HepG2 (cell line): ENCODE measurements around the gene STARD10. TPM values are rescaled to one million over a fixed set of nuclear protein-coding genes. Genes with fewer than 3 reads are reported as not detected.

Source experiments
- ATAC-seq: fragments of 200-7000 bp; cut with Tn5 transposase; 3 replicates; pipeline ENCODE4 v1.9.1; 2020; ENCODE audit warnings: mild to moderate bottlenecking, moderate library complexity
- BruUV-seq: library from RNA; stranded (reverse); fragments of 400-500 nt; replicated peaks from 2 replicates; lab custom pipeline; 2021; lab: Mats Ljungman, UMichigan
- CTCF ChIA-PET: fragments of 300-600 bp; formaldehyde crosslinking; extraction: SDS; loops from one replicate; lab custom pipeline; 2021; ENCODE audit warnings: low total read pairs, inconsistent platforms, low intra/inter-chr PET ratio; lab: Yijun Ruan, JAX
- POLR2A ChIA-PET: fragments of 350-600 bp; sonication (Branson Sonifier 250); formaldehyde crosslinking; loops from one replicate; lab custom pipeline; 2020; ENCODE audit warnings: antibody characterized with exemption, inconsistent platforms; lab: Yijun Ruan, JAX
- DNase-seq: peaks from one replicate; pipeline ENCODE4 v3.0.0-alpha.2; 2015; ENCODE audit warnings: low spot score
- FAIRE-seq: peaks from 3 replicates; lab custom pipeline; 2011; peaks lifted over from hg19 to GRCh38; lab: Jason Lieb, UNC
- H2AFZ ChIP-seq: one replicate; pipeline ENCODE4 v1.6.1; 2011; ENCODE audit warnings: low read length, inconsistent platforms
- H3K27ac ChIP-seq: fragments of 300-600 bp; 3 replicates; pipeline ENCODE4 v1.8.0; 2011; ENCODE audit warnings: mixed run types, mild to moderate bottlenecking, mixed read lengths, low read length, inconsistent platforms; ENCODE audit not compliant: insufficient read depth; ENCODE audit errors: extremely low read length
- H3K27me3 ChIP-seq, 2 experiments: fragments of 200-600 bp in 1 of 2; 2 replicates in 1 of 2; 3 replicates in 1 of 2; pipeline versions ENCODE4 v1.6.0 to v1.8.0; 2011; ENCODE audit warnings: low read length in 2 of 2, mild to moderate bottlenecking in 2 of 2, moderate library complexity in 2 of 2, inconsistent platforms in 1 of 2; ENCODE audit not compliant: insufficient read depth in 2 of 2, control insufficient read depth in 1 of 2
- H3K36me3 ChIP-seq, 2 experiments: fragments of 200-600 bp in 1 of 2; replicated peaks in 1 of 2; 2 replicates in 1 of 2; 3 replicates in 1 of 2; pipeline versions ENCODE4 v1.5.1 to v1.8.0; 2011; ENCODE audit warnings: low read length in 2 of 2, inconsistent platforms in 1 of 2; ENCODE audit not compliant: insufficient read depth in 2 of 2, control insufficient read depth in 1 of 2
- H3K4me1 ChIP-seq: 2 replicates; pipeline ENCODE4 v1.5.1; 2012; ENCODE audit warnings: low read length, inconsistent platforms; ENCODE audit not compliant: insufficient read depth
- H3K4me2 ChIP-seq: 2 replicates; pipeline ENCODE4 v1.6.0; 2011; ENCODE audit warnings: low read depth, low read length, inconsistent platforms
- H3K4me3 ChIP-seq, 3 experiments: fragments of 200-600 bp in 1 of 3; sonication (generic), shearing (Covaris generic) in 1 of 3; replicated peaks in 1 of 3; 2 replicates each; pipeline ENCODE4 v1.5.1; 2011 to 2016; ENCODE audit warnings: low read length in 3 of 3, inconsistent platforms in 2 of 3, low read depth in 2 of 3, mild to moderate bottlenecking in 2 of 3, control low read depth in 1 of 3, mixed read lengths in 1 of 3; ENCODE audit not compliant: insufficient read depth in 1 of 3
- H3K79me2 ChIP-seq: one replicate; pipeline ENCODE4 v1.6.1; 2011; ENCODE audit warnings: low read length, inconsistent platforms; ENCODE audit not compliant: insufficient read depth
- H3K9ac ChIP-seq: 2 replicates; pipeline ENCODE4 v1.6.0; 2011; ENCODE audit warnings: mild to moderate bottlenecking, low read depth, low read length, inconsistent platforms; ENCODE audit not compliant: insufficient read depth
- H3K9me3 ChIP-seq: 2 replicates; pipeline ENCODE4 v1.5.1; 2012; ENCODE audit warnings: mild to moderate bottlenecking, low read length
- H4K20me1 ChIP-seq: 2 replicates; pipeline ENCODE4 v1.6.0; 2011; ENCODE audit warnings: inconsistent platforms, mild to moderate bottlenecking, low read length, moderate library complexity; ENCODE audit not compliant: insufficient read depth
- ATF3 ChIP-seq: sonication (generic); formaldehyde crosslinking; IDR thresholded peaks from 2 replicates; pipeline ENCODE4 v1.4.0; 2020; ENCODE audit warnings: missing genetic modification reagents
- GPBP1L1 ChIP-seq: sonication (generic); formaldehyde crosslinking; IDR thresholded peaks from 2 replicates; pipeline ENCODE4 v1.5.0; 2020; ENCODE audit warnings: mild to moderate bottlenecking, missing genetic modification reagents
- HMGXB3 ChIP-seq: sonication (generic); formaldehyde crosslinking; IDR thresholded peaks from 2 replicates; pipeline ENCODE4 v1.4.0; 2020; ENCODE audit warnings: missing genetic modification reagents, borderline replicate concordance
- HOXA9 ChIP-seq: sonication (generic); formaldehyde crosslinking; IDR thresholded peaks from 2 replicates; pipeline ENCODE4 v1.8.1; 2022; ENCODE audit warnings: missing genetic modification reagents, mild to moderate bottlenecking, moderate library complexity, borderline replicate concordance
- IRF9 ChIP-seq: sonication (generic); formaldehyde crosslinking; IDR thresholded peaks from 2 replicates; pipeline ENCODE4 v1.8.0; 2022; ENCODE audit warnings: missing genetic modification reagents, mild to moderate bottlenecking, borderline replicate concordance
- NFE2L1 ChIP-seq: sonication (generic); formaldehyde crosslinking; IDR thresholded peaks from 2 replicates; pipeline ENCODE4 v1.4.0; 2020; ENCODE audit warnings: missing genetic modification reagents, mild to moderate bottlenecking, borderline replicate concordance
- SYNCRIP ChIP-seq: fragments of 200-400 bp; formaldehyde crosslinking; IDR thresholded peaks from 2 replicates; pipeline ENCODE4 v1.6.1; 2018; ENCODE audit warnings: mild to moderate bottlenecking, low read depth, low read length; ENCODE audit not compliant: insufficient read depth
- ZNF232 ChIP-seq: sonication (generic); formaldehyde crosslinking; IDR thresholded peaks from 2 replicates; pipeline ENCODE4 v1.4.0; 2020; ENCODE audit warnings: missing genetic modification reagents, borderline replicate concordance
- ZNF260 ChIP-seq: sonication (generic); formaldehyde crosslinking; IDR thresholded peaks from 2 replicates; pipeline ENCODE4 v1.4.0; 2020; ENCODE audit warnings: missing genetic modification reagents, low read depth, mild to moderate bottlenecking, borderline replicate concordance
- ZNF530 ChIP-seq: sonication (generic); formaldehyde crosslinking; IDR thresholded peaks from 2 replicates; pipeline ENCODE4 v1.5.0; 2020; ENCODE audit warnings: low read depth, mild to moderate bottlenecking, missing genetic modification reagents
- ZNF574 ChIP-seq: sonication (generic); formaldehyde crosslinking; IDR thresholded peaks from 2 replicates; pipeline ENCODE4 v1.4.0; 2020; ENCODE audit warnings: missing genetic modification reagents
- WGBS: methylation state at CpG from one replicate; pipeline ENCODE4 v1.1.6; 2017; ENCODE audit warnings: low lambda C conversion rate; 5-methylcytosine and 5-hydroxymethylcytosine counted together
- in situ Hi-C: cut with HindIII; loops from 2 replicates; pipeline ENCODE4 v1.10.0; 2017; ENCODE audit warnings: low pct_unique_long_range_greater_than_20kb; ENCODE audit not compliant: extremely low pct_ligation_motif_present
- intact Hi-C: fragments of 100-400 bp; cut with micrococcal nuclease; formaldehyde crosslinking; loops from one replicate; pipeline ENCODE4 v1.10.0; 2022; ENCODE audit not compliant: unreplicated experiment
- polyA plus RNA-seq, 8 experiments: library from polyadenylated mRNA; depleted of rRNA in 3 of 8; stranded (reverse) in 7 of 8; unstranded in 1 of 8; fragments of >200 nt; fragmentation: Illumina TruSeq in 4 of 8; extraction: Trizol in 4 of 8; gene quantifications; 2 replicates each; pipeline versions ENCODE4 v1.2.1 to v1.2.3, GENCODE V29; 2011 to 2016; ENCODE audit warnings: low read depth in 4 of 8, missing spikeins in 1 of 8, mixed read lengths in 1 of 8; ENCODE audit not compliant: insufficient read depth in 1 of 8
- total RNA-seq, 5 experiments: library from RNA; depleted of rRNA; stranded (reverse); fragments of >200 nt; fragmentation: Illumina TruSeq; extraction: Trizol; gene quantifications; 2 replicates each; pipeline ENCODE4 v1.2.3, GENCODE V29; 2016; ENCODE audit warnings: low read depth in 1 of 5

The STARD10 gene
- total and polyA plus RNA-seq, 2 of the 13 experiments (the other 11 are each of a cell fraction or from before 2014, with no cell fraction given): 260 to 341 TPM

GRCh38 chr11:72753341-72754148 is 40.3 kb downstream of the STARD10 start:
- peak overlapping the region; percentile 83 for H3K27ac ChIP-seq
- peaks cover 44% of the 10 kb centered on the region for H3K4me1 ChIP-seq
- peaks cover 33% of the 10 kb centered on the region for H3K79me2 ChIP-seq
- H3K9me3 ChIP-seq: no peaks in the 10 kb centered on the region
- TSS peak; percentile 52 for BruUV-seq
- 42% methylated on average over 5 of the region's 9 CpGs for WGBS
- H2AFZ ChIP-seq: no peak overlapping the region
- no peak overlapping the region for H3K4me3 ChIP-seq
- H3K36me3 ChIP-seq: peaks cover 17 to 42% of the 10 kb centered on the region in 2 experiments
- H3K4me2 ChIP-seq: peak overlapping the region; percentile 88
- peak; percentile 23 for ATAC-seq
- ChIA-PET POLR2A (interaction anchor here (0.8 to 1.8 kb wide), 6 partner anchors 12 to 33 kb away, joined by 3 to 7 read pairs (median 4); no protein-coding TSS in a partner anchor), CTCF (interaction anchor here (1.6 kb wide), 1 partner anchor 40 kb away, joined by 10 read pairs; the partner anchor contains the start of gene STARD10)
- FAIRE-seq: peak; percentile 15
- in situ Hi-C loops (loop anchor here (5.0 kb wide), 1 partner anchor 39 kb away; the partner anchor contains the start of gene STARD10), intact Hi-C loops (loop anchor here (1.0 to 2.0 kb wide), 3 partner anchors 13 to 60 kb away; partner anchors contain the start of gene STARD10)
- peak; percentile 35 for DNase-seq
- H3K9ac ChIP-seq: peak overlapping the region; percentile 77; the same call in 1 of the 2 replicates
- H3K27me3 ChIP-seq: no peaks in the 10 kb centered on the region; a peak in 1 of 5 replicates
- peaks cover 10% of the 10 kb centered on the region; the same call in 1 of the 2 replicates for H4K20me1 ChIP-seq
- TF ChIP-seq HOXA9 (CRISPR knock-in tag) (no peak), ATF3 (CRISPR knock-in tag) (no peak), IRF9 (CRISPR knock-in tag) (no peak), ZNF232 (CRISPR knock-in tag) (no peak), HMGXB3 (CRISPR knock-in tag) (no peak), NFE2L1 (CRISPR knock-in tag) (no peak), ZNF530 (CRISPR knock-in tag) (no peak), SYNCRIP (no peak), GPBP1L1 (CRISPR knock-in tag) (no peak), ZNF260 (no peak), ZNF574 (CRISPR knock-in tag) (peak; percentile 42; the same call in 1 of the 2 replicates)
